HCT116 (cell line): ENCODE results near the gene NTNG2. TPM values are rescaled to one million over a fixed set of nuclear protein-coding genes. Genes with fewer than 3 reads are reported as not detected.

ENCODE experiments used
- ATAC-seq: fragments of 200-7000 bp; cut with Tn5 transposase; 2 replicates; pipeline ENCODE4 v1.9.1; 2020; ENCODE audit warnings: mild to moderate bottlenecking, moderate library complexity
- BruUV-seq: library from RNA; stranded (reverse); fragments of 400-500 nt; replicated peaks from 2 replicates; lab custom pipeline; 2021; lab: Mats Ljungman, UMichigan
- CTCF ChIA-PET: fragments of 300-600 bp; sonication (Branson Sonifier 250); formaldehyde crosslinking; loops from one replicate; lab custom pipeline; 2021; ENCODE audit warnings: antibody characterized with exemption; lab: Charles Lee
- POLR2A ChIA-PET: fragments of 300-600, 350-600 bp; sonication (Branson Sonifier 250); formaldehyde crosslinking; loops from one replicate; lab custom pipeline; 2021; ENCODE audit warnings: antibody characterized with exemption; lab: Charles Lee
- RAD21 ChIA-PET, 2 experiments: fragments of 300-600 bp; sonication (Branson Sonifier 250); formaldehyde crosslinking; loops; one replicate each; lab custom pipeline; 2023; ENCODE audit warnings: low total read pairs in 2 of 2; ENCODE audit not compliant: uncharacterized antibody in 2 of 2, unreplicated experiment in 2 of 2, low non-redundant PET in 1 of 2; lab: Charles Lee
- DNase-seq: peaks from one replicate; pipeline ENCODE4 v3.0.0-alpha.2; 2010; ENCODE audit warnings: low read depth, low spot score
- H2AFZ ChIP-seq: fragments of 200-600 bp; shearing (Covaris generic), sonication (generic); 2 replicates; pipeline ENCODE4 v1.6.1; 2017; ENCODE audit warnings: low read depth, mixed run types, mixed read lengths, antibody characterized with exemption, low read length; ENCODE audit not compliant: poor library complexity, severe bottlenecking
- H3K27ac ChIP-seq: 2 replicates; pipeline ENCODE4 v1.5.1; 2012; ENCODE audit warnings: low read depth, low read length
- H3K27me3 ChIP-seq: fragments of 200-600 bp; sonication (generic); 2 replicates; pipeline ENCODE4 v1.6.1; 2016; ENCODE audit warnings: mixed run types, low read length, mixed read lengths; ENCODE audit not compliant: insufficient read depth
- H3K36me3 ChIP-seq, 2 experiments: fragments of 200-500 bp in 1 of 2; fragments of 200-600 bp in 1 of 2; sonication (Bioruptor generic) in 1 of 2; sonication (generic) in 1 of 2; 2 replicates each; pipeline versions ENCODE4 v1.5.1 to v1.6.1; 2014 to 2016; ENCODE audit warnings: low read length in 2 of 2, inconsistent platforms in 1 of 2, mixed read lengths in 1 of 2, mixed run types in 1 of 2; ENCODE audit not compliant: insufficient read depth in 2 of 2, control insufficient read depth in 1 of 2
- H3K4me1 ChIP-seq, 2 experiments: fragments of 200-600 bp in 1 of 2; sonication (generic) in 1 of 2; 2 replicates each; pipeline versions ENCODE4 v1.5.1 to v1.6.1; 2012 to 2017; ENCODE audit warnings: low read length in 2 of 2, inconsistent platforms in 1 of 2, mild to moderate bottlenecking in 1 of 2, mixed read lengths in 1 of 2, mixed run types in 1 of 2, moderate library complexity in 1 of 2; ENCODE audit not compliant: insufficient read depth in 2 of 2, control insufficient read depth in 1 of 2
- H3K4me2 ChIP-seq: fragments of 200-600 bp; sonication (generic); 2 replicates; pipeline ENCODE4 v1.6.1; 2017; ENCODE audit warnings: mixed run types, low read length, mixed read lengths
- H3K4me3 ChIP-seq, 2 experiments: fragments of 200-600 bp in 1 of 2; sonication (generic) in 1 of 2; replicated peaks in 1 of 2; 2 replicates each; pipeline ENCODE4 v1.5.1; 2011 to 2016; ENCODE audit warnings: low read length in 2 of 2, control low read depth in 1 of 2, low read depth in 1 of 2, mild to moderate bottlenecking in 1 of 2, mixed read lengths in 1 of 2, mixed run types in 1 of 2
- H3K79me2 ChIP-seq: fragments of 200-600 bp; sonication (generic); 2 replicates; pipeline ENCODE4 v1.6.1; 2017; ENCODE audit warnings: mild to moderate bottlenecking, mixed run types, low read length, moderate library complexity, mixed read lengths; ENCODE audit not compliant: insufficient read depth
- H3K9ac ChIP-seq: fragments of 200-600 bp; sonication (generic); 2 replicates; pipeline ENCODE4 v1.6.1; 2016; ENCODE audit warnings: low read length, mixed read lengths
- H3K9me2 ChIP-seq: fragments of 200-600 bp; sonication (generic), shearing (Covaris generic); 2 replicates; pipeline ENCODE4 v1.6.1; 2017; ENCODE audit warnings: mixed run types, mild to moderate bottlenecking, moderate library complexity; ENCODE audit not compliant: insufficient read depth
- H3K9me3 ChIP-seq, 2 experiments: fragments of 200-500 bp in 1 of 2; fragments of 200-600 bp in 1 of 2; sonication (Bioruptor generic) in 1 of 2; sonication (generic) in 1 of 2; 2 replicates each; pipeline ENCODE4 v1.6.1; 2014 to 2017; ENCODE audit warnings: low read length in 2 of 2, mixed read lengths in 2 of 2, inconsistent platforms in 1 of 2, low read depth in 1 of 2, mild to moderate bottlenecking in 1 of 2, mixed run types in 1 of 2, moderate library complexity in 1 of 2; ENCODE audit not compliant: control insufficient read depth in 1 of 2, insufficient read depth in 1 of 2
- H4K20me1 ChIP-seq: fragments of 200-600 bp; sonication (generic), shearing (Covaris generic); 2 replicates; pipeline ENCODE4 v1.6.1; 2017; ENCODE audit warnings: mixed run types, mild to moderate bottlenecking, moderate library complexity; ENCODE audit not compliant: insufficient read depth
- CEBPB ChIP-seq: IDR thresholded peaks from 2 replicates; pipeline ENCODE4 v1.6.1; 2012; ENCODE audit warnings: low read depth
- CTCF ChIP-seq, 3 experiments: fragments of 200-600 bp in 1 of 3; sonication (generic) in 1 of 3; IDR thresholded peaks in 2 of 3; conservative IDR thresholded peaks in 1 of 3; 2 replicates each; pipeline ENCODE4 v1.5.1; 2012 to 2017; ENCODE audit warnings: low read depth in 2 of 3, low read length in 2 of 3, antibody characterized with exemption in 1 of 3, borderline replicate concordance in 1 of 3, control low read depth in 1 of 3, mild to moderate bottlenecking in 1 of 3, mixed read lengths in 1 of 3, mixed run types in 1 of 3, moderate library complexity in 1 of 3; ENCODE audit not compliant: insufficient read depth in 1 of 3
- EZH2phosphoT487 ChIP-seq: fragments of 200-600 bp; IDR thresholded peaks from 2 replicates; pipeline ENCODE4 v1.6.1; 2018; ENCODE audit warnings: antibody characterized with exemption, borderline replicate concordance
- FOSL1 ChIP-seq: IDR thresholded peaks from 2 replicates; pipeline ENCODE4 v1.6.1; 2012; ENCODE audit warnings: low read depth
- JUND ChIP-seq: IDR thresholded peaks from 2 replicates; pipeline ENCODE4 v1.6.1; 2012
- MAX ChIP-seq: IDR thresholded peaks from 2 replicates; pipeline ENCODE4 v1.6.1; 2012
- POLR2A ChIP-seq: IDR thresholded peaks from 2 replicates; pipeline ENCODE4 v1.7.0; 2011; ENCODE audit warnings: borderline replicate concordance; ENCODE audit not compliant: insufficient read depth, insufficient read length; ENCODE audit errors: extremely low read depth
- POLR2AphosphoS5 ChIP-seq: IDR thresholded peaks from 2 replicates; pipeline ENCODE4 v1.6.1; 2011; ENCODE audit warnings: mild to moderate bottlenecking, low read depth, low read length, moderate library complexity
- REST ChIP-seq: IDR thresholded peaks from 2 replicates; pipeline ENCODE4 v1.6.1; 2012; ENCODE audit warnings: low read depth
- SIN3A ChIP-seq: IDR thresholded peaks from 2 replicates; pipeline ENCODE4 v1.6.1; 2012; ENCODE audit warnings: low read depth
- SP1 ChIP-seq: IDR thresholded peaks from 2 replicates; pipeline ENCODE4 v1.6.1; 2012; ENCODE audit warnings: low read depth
- SRF ChIP-seq: IDR thresholded peaks from 2 replicates; pipeline ENCODE4 v1.6.1; 2012; ENCODE audit warnings: low read depth
- TCF7L2 ChIP-seq: IDR thresholded peaks from 2 replicates; pipeline ENCODE4 v1.7.0; 2011; ENCODE audit warnings: borderline replicate concordance, inconsistent platforms; ENCODE audit not compliant: insufficient read depth, insufficient read length; ENCODE audit errors: extremely low read depth
- ZBTB33 ChIP-seq: IDR thresholded peaks from 2 replicates; pipeline ENCODE4 v1.6.1; 2011; ENCODE audit warnings: mild to moderate bottlenecking, low read length, moderate library complexity; ENCODE audit not compliant: insufficient replicate concordance; ENCODE audit errors: extremely low read depth
- intact Hi-C: fragments of 100-400 bp; cut with micrococcal nuclease; formaldehyde crosslinking; loops from 2 replicates; pipeline ENCODE4 v1.10.0; 2022
- total RNA-seq: library from RNA; stranded (reverse); gene quantifications from one replicate; pipeline ENCODE4 v1.2.1, GENCODE V29; 2021; ENCODE audit not compliant: unreplicated experiment

NTNG2 gene
- total RNA-seq, 1 experiment from 2014 or later, result 2.5 TPM

GRCh38 chr9:132214027-132214622 is 52.3 kb downstream of the NTNG2 start (continued):
- TF ChIP-seq ZBTB33 (no peak), SIN3A (no peak), SRF (no peak)
- TF ChIP-seq, all 23 proteins: peak for 5

- RAD21 ChIA-PET, result no interaction called here
- Histone ChIP-seq H3K79me2 (no peaks in the 10 kb centered on the region), H3K27me3 (no peaks in the 10 kb centered on the region), H3K4me1 (peaks cover 9 to 11% of the 10 kb centered on the region in 2 experiments), H3K4me2 (no peak overlapping the region), H3K36me3 (no peaks in the 10 kb centered on the region), H3K9ac (no peak overlapping the region), H3K27ac (no peak overlapping the region), H3K4me3 (no peak overlapping the region), H4K20me1 (no peaks in the 10 kb centered on the region), H2AFZ (no peak overlapping the region), H3K9me2 (no peaks in the 10 kb centered on the region), H3K9me3 (no peaks in the 10 kb centered on the region)
- BruUV-seq, result no TSS peak
- CTCF ChIA-PET, result interaction anchor here (0.8 kb wide), 1 partner anchor 19 kb away, joined by 4 read pairs; no protein-coding TSS in a partner anchor
- intact Hi-C loops, result no loop called here
- no peak for DNase-seq
- POLR2A ChIA-PET, result interaction anchor here (0.7 kb wide), 1 partner anchor 242 kb away, joined by 3 read pairs; no protein-coding TSS in a partner anchor
- no peak for ATAC-seq
- TF ChIP-seq SP1 (no peak), TCF7L2 (no peak), JUND (no peak), REST (no peak), POLR2A (no peak), EZH2phosphoT487 (no peak), POLR2AphosphoS5 (no peak), CTCF (IDR thresholded peaks at IDR 0.05 in 2 of 3, conservative IDR thresholded peaks at IDR 0.05 in 1 of 3; ENCODE audit: borderline replicate concordance in 1 of 3, insufficient read depth in 1 of 3, low read depth in 2 of 3, low read length in 2 of 3) (no peak), CEBPB (no peak), MAX (no peak), FOSL1 (no peak)
These were observed 55.2 kb downstream of the NTNG2 start for GRCh38 chr9:132216861-132217619.
